A673 (cell line): ENCODE results near the gene EIF4G1. TPM values are rescaled to one million over a fixed set of nuclear protein-coding genes. Genes with fewer than 3 reads are reported as not detected.
A peak's percentile ranks its signal among the peaks of the same experiment; 100 is the strongest.

ENCODE experiments used
- BruUV-seq: library from RNA; stranded (reverse); fragments of 400-500 nt; replicated peaks from 2 replicates; lab custom pipeline; 2021; lab: Mats Ljungman, UMichigan
- CTCF ChIA-PET: fragments of 300-600 bp; sonication (Branson Sonifier 250); formaldehyde crosslinking; loops from one replicate; lab custom pipeline; 2022; ENCODE audit warnings: antibody characterized with exemption; lab: Charles Lee
- POLR2A ChIA-PET: fragments of 300-600 bp; sonication (Branson Sonifier 250); formaldehyde crosslinking; loops from one replicate; lab custom pipeline; 2022; ENCODE audit warnings: antibody characterized with exemption; ENCODE audit not compliant: low non-redundant PET; lab: Charles Lee
- DNase-seq: peaks from one replicate; pipeline ENCODE4 v3.0.0-alpha.2; 2015; ENCODE audit warnings: low spot score
- H3K27ac ChIP-seq: fragments of 200-600 bp; sonication (generic); 2 replicates; pipeline ENCODE4 v1.5.1; 2016; ENCODE audit warnings: mixed run types, low read depth, mild to moderate bottlenecking, mixed read lengths, antibody characterized with exemption, low read length; ENCODE audit not compliant: poor library complexity, severe bottlenecking
- H3K27me3 ChIP-seq: fragments of 200-600 bp; sonication (generic); replicated peaks from 2 replicates; pipeline ENCODE4 v1.6.1; 2017; ENCODE audit warnings: mixed run types, low read depth, mild to moderate bottlenecking, mixed read lengths, antibody characterized with exemption, low read length; ENCODE audit not compliant: insufficient read depth, poor library complexity
- H3K36me3 ChIP-seq: fragments of 200-600 bp; sonication (generic); 2 replicates; pipeline ENCODE4 v1.6.1; 2016; ENCODE audit warnings: mixed run types, mild to moderate bottlenecking, mixed read lengths, antibody characterized with exemption, low read length; ENCODE audit not compliant: insufficient read depth, poor library complexity, severe bottlenecking
- H3K4me1 ChIP-seq: fragments of 200-600 bp; sonication (generic); 2 replicates; pipeline ENCODE4 v1.6.1; 2017; ENCODE audit warnings: mixed run types, mild to moderate bottlenecking, mixed read lengths, antibody characterized with exemption, low read length; ENCODE audit not compliant: insufficient read depth, poor library complexity, severe bottlenecking
- H3K4me3 ChIP-seq: fragments of 200-600 bp; sonication (generic); 2 replicates; pipeline ENCODE4 v1.5.1; 2016; ENCODE audit warnings: low read depth, mixed run types, mild to moderate bottlenecking, mixed read lengths, low read length; ENCODE audit not compliant: poor library complexity, severe bottlenecking
- H3K9me3 ChIP-seq: fragments of 200-600 bp; sonication (generic); 2 replicates; pipeline ENCODE4 v1.6.1; 2016; ENCODE audit warnings: mixed run types, low read depth, mild to moderate bottlenecking, mixed read lengths, antibody characterized with exemption, low read length; ENCODE audit not compliant: poor library complexity, severe bottlenecking
- CTCF ChIP-seq: fragments of 300-800, 200-600 bp; sonication (generic); conservative IDR thresholded peaks from 2 replicates; pipeline ENCODE4 v1.5.1; 2017; ENCODE audit warnings: low read depth, mild to moderate bottlenecking, antibody characterized with exemption, low read length, moderate library complexity, mixed read lengths
- EZH2 ChIP-seq: fragments of 200-600 bp; sonication (generic); IDR thresholded peaks from 2 replicates; pipeline ENCODE4 v1.6.1; 2017; ENCODE audit warnings: borderline replicate concordance, low read depth, mild to moderate bottlenecking, mixed read lengths, antibody characterized with exemption, low read length; ENCODE audit not compliant: poor library complexity, severe bottlenecking
- intact Hi-C: fragments of 100-400 bp; cut with micrococcal nuclease; formaldehyde crosslinking; loops from one replicate; pipeline ENCODE4 v1.10.0; 2022; ENCODE audit not compliant: unreplicated experiment
- total RNA-seq: library from RNA; stranded (reverse); gene quantifications from 2 replicates; pipeline ENCODE4 v1.2.3, GENCODE V29; 2021

The EIF4G1 gene
- total RNA-seq, 1 experiment from 2014 or later, result 559 TPM

- Histone ChIP-seq H3K36me3 (peaks cover 100% of the 10 kb centered on the region), H3K27ac (no peak overlapping the region), H3K9me3 (no peaks in the 10 kb centered on the region), H3K4me1 (no peaks in the 10 kb centered on the region), H3K27me3 (no peaks in the 10 kb centered on the region), H3K4me3 (no peak overlapping the region)
- no peak for DNase-seq
- BruUV-seq, result TSS peak; percentile 9
- ChIA-PET POLR2A (no interaction called here), CTCF (no interaction called here)
- intact Hi-C loops, result no loop called here
- TF ChIP-seq CTCF (no peak), EZH2 (no peak)
Measured at GRCh38 chr3:184327171-184327570, 12.8 kb downstream of the EIF4G1 start.

- CTCF ChIA-PET, result no interaction called here
- intact Hi-C loops, result no loop called here
- no peak for TF ChIP-seq EZH2
- no peak for TF ChIP-seq CTCF
- no peaks in the 10 kb centered on the region for H3K4me1 ChIP-seq
- no peak for DNase-seq
- no peaks in the 10 kb centered on the region for H3K9me3 ChIP-seq
- BruUV-seq, result no TSS peak
- no peak overlapping the region for H3K4me3 ChIP-seq
- POLR2A ChIA-PET, result no interaction called here
- H3K27me3 ChIP-seq, result no peaks in the 10 kb centered on the region
- H3K36me3 ChIP-seq, result peaks cover 100% of the 10 kb centered on the region
- H3K27ac ChIP-seq, result no peak overlapping the region
Measured at GRCh38 chr3:184328516-184328915, 14.1 kb downstream of the EIF4G1 start.

GRCh38 chr3:184332370-184333090 is 18.1 kb downstream of the EIF4G1 start:
- H3K4me1 ChIP-seq, result peaks cover 17% of the 10 kb centered on the region
- TF ChIP-seq EZH2 (no peak), CTCF (no peak)
- peaks cover 77% of the 10 kb centered on the region for H3K36me3 ChIP-seq
- intact Hi-C loops, result no loop called here
- H3K4me3 ChIP-seq, result no peak overlapping the region
- H3K27ac ChIP-seq, result peak overlapping the region; percentile 50
- H3K27me3 ChIP-seq, result no peaks in the 10 kb centered on the region
- BruUV-seq, result no TSS peak
- ChIA-PET CTCF (no interaction called here), POLR2A (no interaction called here)
- DNase-seq, result no peak
- H3K9me3 ChIP-seq, result no peaks in the 10 kb centered on the region
